Neural progenitor cell (in vitro differentiated cells): ENCODE results near the gene CEP104.

Experiments
- EZH2 ChIP-seq: fragments of 200-600 bp; sonication (generic); IDR thresholded peaks from 2 replicates; pipeline ENCODE4 v1.6.1; 2017; ENCODE audit warnings: antibody characterized with exemption, mild to moderate bottlenecking, moderate library complexity
- EZH2phosphoT487 ChIP-seq: fragments of 200-600 bp; sonication (generic); IDR thresholded peaks from 2 replicates; pipeline ENCODE4 v1.6.1; 2017; ENCODE audit warnings: antibody characterized with exemption
- TF ChIP-seq, protein P1 (sequence below): fragments of 200-600 bp; sonication (generic); IDR thresholded peaks from 2 replicates; pipeline ENCODE4 v1.5.1; 2017; ENCODE audit warnings: antibody characterized with exemption, mild to moderate bottlenecking

GRCh38 chr1:3868464-3869006 is 11.5 kb upstream of the CEP104 start:
- TF ChIP-seq, protein P1, sequence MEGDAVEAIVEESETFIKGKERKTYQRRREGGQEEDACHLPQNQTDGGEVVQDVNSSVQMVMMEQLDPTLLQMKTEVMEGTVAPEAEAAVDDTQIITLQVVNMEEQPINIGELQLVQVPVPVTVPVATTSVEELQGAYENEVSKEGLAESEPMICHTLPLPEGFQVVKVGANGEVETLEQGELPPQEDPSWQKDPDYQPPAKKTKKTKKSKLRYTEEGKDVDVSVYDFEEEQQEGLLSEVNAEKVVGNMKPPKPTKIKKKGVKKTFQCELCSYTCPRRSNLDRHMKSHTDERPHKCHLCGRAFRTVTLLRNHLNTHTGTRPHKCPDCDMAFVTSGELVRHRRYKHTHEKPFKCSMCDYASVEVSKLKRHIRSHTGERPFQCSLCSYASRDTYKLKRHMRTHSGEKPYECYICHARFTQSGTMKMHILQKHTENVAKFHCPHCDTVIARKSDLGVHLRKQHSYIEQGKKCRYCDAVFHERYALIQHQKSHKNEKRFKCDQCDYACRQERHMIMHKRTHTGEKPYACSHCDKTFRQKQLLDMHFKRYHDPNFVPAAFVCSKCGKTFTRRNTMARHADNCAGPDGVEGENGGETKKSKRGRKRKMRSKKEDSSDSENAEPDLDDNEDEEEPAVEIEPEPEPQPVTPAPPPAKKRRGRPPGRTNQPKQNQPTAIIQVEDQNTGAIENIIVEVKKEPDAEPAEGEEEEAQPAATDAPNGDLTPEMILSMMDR, result no peak
- TF ChIP-seq EZH2 (no peak), EZH2phosphoT487 (no peak)
